HG03457 (cell line): Measurements from ENCODE around the gene OR2H2.

Experiments
- ATAC-seq: cut with Tn5 transposase; IDR thresholded peaks from one replicate; pipeline ENCODE4 v1.9.1; 2021; ENCODE audit warnings: moderate number of reproducible peaks; ENCODE audit not compliant: unreplicated experiment

Gene OR2H2

GRCh38 chr6:29627755-29628418, 43.0 kb downstream of the OR2H2 start:
- no peak for ATAC-seq

GRCh38 chr6:29628419-29629281, 43.7 kb downstream of the OR2H2 start:
- no peak for ATAC-seq

GRCh38 chr6:29629571-29629970, 44.6 kb downstream of the OR2H2 start:
- ATAC-seq = no peak

- ATAC-seq = no peak
Observed at GRCh38 chr6:29630315-29630714, 45.4 kb downstream of the OR2H2 start.

- no peak for ATAC-seq
Observed at GRCh38 chr6:29631209-29631810, 46.4 kb downstream of the OR2H2 start.

- ATAC-seq = peak; percentile 14
Observed at GRCh38 chr6:29631860-29632731, 47.2 kb downstream of the OR2H2 start.

- ATAC-seq = peak; percentile 77
Observed at GRCh38 chr6:29632789-29633533, 48.0 kb downstream of the OR2H2 start, which contains the start of gene GABBR1. Gene GABBR1, minus strand, starts transcription at chr6:29633183. Its CDS starts 798 bp downstream, at chr6:29632385.

- ATAC-seq = no peak
Observed at GRCh38 chr6:29633534-29633905, 48.6 kb downstream of the OR2H2 start.

GRCh38 chr6:29637247-29637646, 52.3 kb downstream of the OR2H2 start:
- ATAC-seq = no peak
